GM21528 (cell line): ENCODE data around the gene DHX29.

Experiments used
- ATAC-seq: cut with Tn5 transposase; IDR thresholded peaks from one replicate; pipeline ENCODE4 v1.9.1; 2021; ENCODE audit warnings: mild to moderate bottlenecking, moderate library complexity; ENCODE audit not compliant: unreplicated experiment, low FRiP score

Gene DHX29

GRCh38 chr5:55211184-55211874 is 96.2 kb downstream of the DHX29 start:
- ATAC-seq = no peak
